ENCODE results near the gene TSPAN13.

TSPAN13 gene

DNA sequence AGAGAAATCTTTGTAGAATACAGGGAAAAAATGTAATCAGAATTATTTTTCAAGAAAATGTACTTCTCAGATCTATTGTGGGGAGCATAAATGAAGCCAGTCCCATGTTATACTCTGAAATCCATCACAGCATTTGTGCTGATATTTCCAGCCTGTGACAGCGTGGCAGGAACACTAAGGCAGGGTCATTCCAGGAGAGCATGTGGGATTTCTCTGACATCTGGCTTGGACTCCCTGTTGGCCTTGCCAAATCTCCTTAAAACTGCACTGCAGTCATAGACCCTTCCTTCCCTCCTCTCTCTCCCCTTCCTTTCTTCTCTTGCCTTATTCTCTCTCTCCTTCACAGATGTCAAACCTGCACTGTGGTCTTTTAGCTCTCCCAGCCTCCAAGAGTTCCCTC is 6.5 kb upstream of the TSPAN13 start:
- no peak for ATAC-seq
- TF ChIP-seq TOX (CRISPR knock-in tag; IDR thresholded peaks at IDR 0.05; ENCODE audit: borderline replicate concordance) (no peak), SNAI2 (CRISPR knock-in tag; IDR thresholded peaks at IDR 0.05) (no peak), PPARA (CRISPR knock-in tag; IDR thresholded peaks at IDR 0.05; ENCODE audit: borderline replicate concordance) (no peak), ZNF565 (CRISPR knock-in tag; conservative IDR thresholded peaks at IDR 0.05; ENCODE audit: low read depth) (no peak)
- TF ChIP-seq, protein P1, sequence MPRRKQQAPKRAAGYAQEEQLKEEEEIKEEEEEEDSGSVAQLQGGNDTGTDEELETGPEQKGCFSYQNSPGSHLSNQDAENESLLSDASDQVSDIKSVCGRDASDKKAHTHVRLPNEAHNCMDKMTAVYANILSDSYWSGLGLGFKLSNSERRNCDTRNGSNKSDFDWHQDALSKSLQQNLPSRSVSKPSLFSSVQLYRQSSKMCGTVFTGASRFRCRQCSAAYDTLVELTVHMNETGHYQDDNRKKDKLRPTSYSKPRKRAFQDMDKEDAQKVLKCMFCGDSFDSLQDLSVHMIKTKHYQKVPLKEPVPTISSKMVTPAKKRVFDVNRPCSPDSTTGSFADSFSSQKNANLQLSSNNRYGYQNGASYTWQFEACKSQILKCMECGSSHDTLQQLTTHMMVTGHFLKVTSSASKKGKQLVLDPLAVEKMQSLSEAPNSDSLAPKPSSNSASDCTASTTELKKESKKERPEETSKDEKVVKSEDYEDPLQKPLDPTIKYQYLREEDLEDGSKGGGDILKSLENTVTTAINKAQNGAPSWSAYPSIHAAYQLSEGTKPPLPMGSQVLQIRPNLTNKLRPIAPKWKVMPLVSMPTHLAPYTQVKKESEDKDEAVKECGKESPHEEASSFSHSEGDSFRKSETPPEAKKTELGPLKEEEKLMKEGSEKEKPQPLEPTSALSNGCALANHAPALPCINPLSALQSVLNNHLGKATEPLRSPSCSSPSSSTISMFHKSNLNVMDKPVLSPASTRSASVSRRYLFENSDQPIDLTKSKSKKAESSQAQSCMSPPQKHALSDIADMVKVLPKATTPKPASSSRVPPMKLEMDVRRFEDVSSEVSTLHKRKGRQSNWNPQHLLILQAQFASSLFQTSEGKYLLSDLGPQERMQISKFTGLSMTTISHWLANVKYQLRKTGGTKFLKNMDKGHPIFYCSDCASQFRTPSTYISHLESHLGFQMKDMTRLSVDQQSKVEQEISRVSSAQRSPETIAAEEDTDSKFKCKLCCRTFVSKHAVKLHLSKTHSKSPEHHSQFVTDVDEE (CRISPR knock-in tag; IDR thresholded peaks at IDR 0.05) = no peak

- peak; percentile 64 for ATAC-seq
- TF ChIP-seq TCF4 (CRISPR knock-in tag; IDR thresholded peaks at IDR 0.05; ENCODE audit: borderline replicate concordance) (peak; percentile 35; the same call in 1 of the 2 replicates), ZC3H10 (CRISPR knock-in tag; IDR thresholded peaks at IDR 0.05) (no peak), TOX (CRISPR knock-in tag; IDR thresholded peaks at IDR 0.05; ENCODE audit: borderline replicate concordance) (no peak), ZNF565 (CRISPR knock-in tag; conservative IDR thresholded peaks at IDR 0.05; ENCODE audit: low read depth) (no peak)
These were observed 639 bp downstream of the TSPAN13 start for GRCh38 chr7:16753932-16754855.

- TF ChIP-seq ESRRG (CRISPR knock-in tag; IDR thresholded peaks at IDR 0.05) = no peak
- TF ChIP-seq, protein P2, sequence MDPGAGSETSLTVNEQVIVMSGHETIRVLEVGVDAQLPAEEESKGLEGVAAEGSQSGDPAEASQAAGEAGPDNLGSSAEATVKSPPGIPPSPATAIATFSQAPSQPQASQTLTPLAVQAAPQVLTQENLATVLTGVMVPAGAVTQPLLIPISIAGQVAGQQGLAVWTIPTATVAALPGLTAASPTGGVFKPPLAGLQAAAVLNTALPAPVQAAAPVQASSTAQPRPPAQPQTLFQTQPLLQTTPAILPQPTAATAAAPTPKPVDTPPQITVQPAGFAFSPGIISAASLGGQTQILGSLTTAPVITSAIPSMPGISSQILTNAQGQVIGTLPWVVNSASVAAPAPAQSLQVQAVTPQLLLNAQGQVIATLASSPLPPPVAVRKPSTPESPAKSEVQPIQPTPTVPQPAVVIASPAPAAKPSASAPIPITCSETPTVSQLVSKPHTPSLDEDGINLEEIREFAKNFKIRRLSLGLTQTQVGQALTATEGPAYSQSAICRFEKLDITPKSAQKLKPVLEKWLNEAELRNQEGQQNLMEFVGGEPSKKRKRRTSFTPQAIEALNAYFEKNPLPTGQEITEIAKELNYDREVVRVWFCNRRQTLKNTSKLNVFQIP (CRISPR knock-in tag; IDR thresholded peaks at IDR 0.05; ENCODE audit: borderline replicate concordance, low read depth) = no peak
- no peak for TF ChIP-seq TOX (CRISPR knock-in tag; IDR thresholded peaks at IDR 0.05; ENCODE audit: borderline replicate concordance)
- no peak for TF ChIP-seq PPARA (CRISPR knock-in tag; IDR thresholded peaks at IDR 0.05; ENCODE audit: borderline replicate concordance)
- no peak for TF ChIP-seq ZNF8 (CRISPR knock-in tag; IDR thresholded peaks at IDR 0.05)
- no peak for TF ChIP-seq ZNF70 (CRISPR knock-in tag; IDR thresholded peaks at IDR 0.05)
- no peak for TF ChIP-seq CSRNP3 (CRISPR knock-in tag; IDR thresholded peaks at IDR 0.05)
- no peak for TF ChIP-seq ISL1 (CRISPR knock-in tag; IDR thresholded peaks at IDR 0.05)
- TF ChIP-seq ZFP30 (CRISPR knock-in tag; IDR thresholded peaks at IDR 0.05) = no peak
- no peak for TF ChIP-seq CSDC2 (CRISPR knock-in tag; IDR thresholded peaks at IDR 0.05)
- ATAC-seq = no peak
These were observed 1.3 kb downstream of the TSPAN13 start for GRCh38 chr7:16754856-16755317.

GRCh38 chr7:16755397-16755796 is 1.8 kb downstream of the TSPAN13 start:
- no peak for ATAC-seq
- TF ChIP-seq CREB5 (CRISPR knock-in tag; IDR thresholded peaks at IDR 0.05; ENCODE audit: low read depth) (no peak), ZFP30 (CRISPR knock-in tag; IDR thresholded peaks at IDR 0.05) (no peak), ISL1 (CRISPR knock-in tag; IDR thresholded peaks at IDR 0.05) (no peak), TCF4 (CRISPR knock-in tag; IDR thresholded peaks at IDR 0.05; ENCODE audit: borderline replicate concordance) (no peak)
- TF ChIP-seq, protein P1 (CRISPR knock-in tag; IDR thresholded peaks at IDR 0.05) = no peak
